ENCODE measurements around the gene TDRD7.
"Not testable (repeated sequence)": the region's sequence is repeated elsewhere in the genome, so short reads cannot be mapped to it uniquely, and the experiment has no call there.

The TDRD7 gene

GRCh38 chr9:97427885-97428284 lies 16.0 kb downstream of the TDRD7 start:
- DNase-seq = no peak

GRCh38 chr9:97430316-97431043 lies 18.6 kb downstream of the TDRD7 start:
- DNase-seq = no peak

GRCh38 chr9:97431044-97431441 lies 19.1 kb downstream of the TDRD7 start:
- no peak for DNase-seq

- no peak for DNase-seq
Measured at GRCh38 chr9:97431549-97432143, 19.8 kb downstream of the TDRD7 start.

GRCh38 chr9:97437051-97437600 lies 25.2 kb downstream of the TDRD7 start:
- DNase-seq = no peak

- no peak for DNase-seq
Measured at GRCh38 chr9:97438257-97438656, 26.4 kb downstream of the TDRD7 start.

GRCh38 chr9:97438666-97439065 lies 26.8 kb downstream of the TDRD7 start:
- DNase-seq = no peak

- DNase-seq = no peak
Measured at GRCh38 chr9:97440160-97440559, 28.3 kb downstream of the TDRD7 start.

- no peak for DNase-seq
Measured at GRCh38 chr9:97441729-97442128, 29.8 kb downstream of the TDRD7 start.

GRCh38 chr9:97445119-97445701 lies 33.3 kb downstream of the TDRD7 start:
- no peak for DNase-seq

GRCh38 chr9:97447001-97447400 lies 35.1 kb downstream of the TDRD7 start:
- DNase-seq = no peak

- not testable (repeated sequence) for DNase-seq
Measured at GRCh38 chr9:97453573-97453972, 41.7 kb downstream of the TDRD7 start.

- not testable (repeated sequence) for DNase-seq
Measured at GRCh38 chr9:97456841-97457240, 44.9 kb downstream of the TDRD7 start.

GRCh38 chr9:97459326-97459725 lies 47.4 kb downstream of the TDRD7 start:
- no peak for DNase-seq

GRCh38 chr9:97462159-97462558 lies 50.3 kb downstream of the TDRD7 start:
- no peak for DNase-seq

- no peak for DNase-seq
Measured at GRCh38 chr9:97462914-97463313, 51.0 kb downstream of the TDRD7 start.

- no peak for DNase-seq
Measured at GRCh38 chr9:97468658-97469448, 57.0 kb downstream of the TDRD7 start.

- no peak for DNase-seq
Measured at GRCh38 chr9:97470076-97470475, 58.2 kb downstream of the TDRD7 start.

GRCh38 chr9:97473717-97474116 lies 61.8 kb downstream of the TDRD7 start:
- DNase-seq = no peak

- no peak for DNase-seq
Measured at GRCh38 chr9:97474372-97474925, 62.6 kb downstream of the TDRD7 start.

- no peak for DNase-seq
Measured at GRCh38 chr9:97475059-97475458, 63.2 kb downstream of the TDRD7 start.

- DNase-seq = no peak
Measured at GRCh38 chr9:97478301-97478981, 66.5 kb downstream of the TDRD7 start.
